HCT116 (cell line): ENCODE results near the gene ADCY10. TPM values are rescaled to one million over a fixed set of nuclear protein-coding genes. Genes with fewer than 3 reads are reported as not detected.
"Not testable (repeated sequence)": the region's sequence is repeated elsewhere in the genome, so short reads cannot be mapped to it uniquely, and the experiment has no call there.

Source experiments
- ATAC-seq: fragments of 200-7000 bp; cut with Tn5 transposase; 2 replicates; pipeline ENCODE4 v1.9.1; 2020; ENCODE audit warnings: mild to moderate bottlenecking, moderate library complexity
- BruUV-seq: library from RNA; stranded (reverse); fragments of 400-500 nt; replicated peaks from 2 replicates; lab custom pipeline; 2021; lab: Mats Ljungman, UMichigan
- CTCF ChIA-PET: fragments of 300-600 bp; sonication (Branson Sonifier 250); formaldehyde crosslinking; loops from one replicate; lab custom pipeline; 2021; ENCODE audit warnings: antibody characterized with exemption; lab: Charles Lee
- POLR2A ChIA-PET: fragments of 300-600, 350-600 bp; sonication (Branson Sonifier 250); formaldehyde crosslinking; loops from one replicate; lab custom pipeline; 2021; ENCODE audit warnings: antibody characterized with exemption; lab: Charles Lee
- RAD21 ChIA-PET, 2 experiments: fragments of 300-600 bp; sonication (Branson Sonifier 250); formaldehyde crosslinking; loops; one replicate each; lab custom pipeline; 2023; ENCODE audit warnings: low total read pairs in 2 of 2; ENCODE audit not compliant: uncharacterized antibody in 2 of 2, unreplicated experiment in 2 of 2, low non-redundant PET in 1 of 2; lab: Charles Lee
- DNase-seq: peaks from one replicate; pipeline ENCODE4 v3.0.0-alpha.2; 2010; ENCODE audit warnings: low read depth, low spot score
- H2AFZ ChIP-seq: fragments of 200-600 bp; shearing (Covaris generic), sonication (generic); 2 replicates; pipeline ENCODE4 v1.6.1; 2017; ENCODE audit warnings: low read depth, mixed run types, mixed read lengths, antibody characterized with exemption, low read length; ENCODE audit not compliant: poor library complexity, severe bottlenecking
- H3K27ac ChIP-seq: 2 replicates; pipeline ENCODE4 v1.5.1; 2012; ENCODE audit warnings: low read depth, low read length
- H3K27me3 ChIP-seq: fragments of 200-600 bp; sonication (generic); 2 replicates; pipeline ENCODE4 v1.6.1; 2016; ENCODE audit warnings: mixed run types, low read length, mixed read lengths; ENCODE audit not compliant: insufficient read depth
- H3K36me3 ChIP-seq, 2 experiments: fragments of 200-500 bp in 1 of 2; fragments of 200-600 bp in 1 of 2; sonication (Bioruptor generic) in 1 of 2; sonication (generic) in 1 of 2; 2 replicates each; pipeline versions ENCODE4 v1.5.1 to v1.6.1; 2014 to 2016; ENCODE audit warnings: low read length in 2 of 2, inconsistent platforms in 1 of 2, mixed read lengths in 1 of 2, mixed run types in 1 of 2; ENCODE audit not compliant: insufficient read depth in 2 of 2, control insufficient read depth in 1 of 2
- H3K4me1 ChIP-seq, 2 experiments: fragments of 200-600 bp in 1 of 2; sonication (generic) in 1 of 2; 2 replicates each; pipeline versions ENCODE4 v1.5.1 to v1.6.1; 2012 to 2017; ENCODE audit warnings: low read length in 2 of 2, inconsistent platforms in 1 of 2, mild to moderate bottlenecking in 1 of 2, mixed read lengths in 1 of 2, mixed run types in 1 of 2, moderate library complexity in 1 of 2; ENCODE audit not compliant: insufficient read depth in 2 of 2, control insufficient read depth in 1 of 2
- H3K4me2 ChIP-seq: fragments of 200-600 bp; sonication (generic); 2 replicates; pipeline ENCODE4 v1.6.1; 2017; ENCODE audit warnings: mixed run types, low read length, mixed read lengths
- H3K4me3 ChIP-seq, 2 experiments: fragments of 200-600 bp in 1 of 2; sonication (generic) in 1 of 2; replicated peaks in 1 of 2; 2 replicates each; pipeline ENCODE4 v1.5.1; 2011 to 2016; ENCODE audit warnings: low read length in 2 of 2, control low read depth in 1 of 2, low read depth in 1 of 2, mild to moderate bottlenecking in 1 of 2, mixed read lengths in 1 of 2, mixed run types in 1 of 2
- H3K79me2 ChIP-seq: fragments of 200-600 bp; sonication (generic); 2 replicates; pipeline ENCODE4 v1.6.1; 2017; ENCODE audit warnings: mild to moderate bottlenecking, mixed run types, low read length, moderate library complexity, mixed read lengths; ENCODE audit not compliant: insufficient read depth
- H3K9ac ChIP-seq: fragments of 200-600 bp; sonication (generic); 2 replicates; pipeline ENCODE4 v1.6.1; 2016; ENCODE audit warnings: low read length, mixed read lengths
- H3K9me2 ChIP-seq: fragments of 200-600 bp; sonication (generic), shearing (Covaris generic); 2 replicates; pipeline ENCODE4 v1.6.1; 2017; ENCODE audit warnings: mixed run types, mild to moderate bottlenecking, moderate library complexity; ENCODE audit not compliant: insufficient read depth
- H3K9me3 ChIP-seq, 2 experiments: fragments of 200-500 bp in 1 of 2; fragments of 200-600 bp in 1 of 2; sonication (Bioruptor generic) in 1 of 2; sonication (generic) in 1 of 2; 2 replicates each; pipeline ENCODE4 v1.6.1; 2014 to 2017; ENCODE audit warnings: low read length in 2 of 2, mixed read lengths in 2 of 2, inconsistent platforms in 1 of 2, low read depth in 1 of 2, mild to moderate bottlenecking in 1 of 2, mixed run types in 1 of 2, moderate library complexity in 1 of 2; ENCODE audit not compliant: control insufficient read depth in 1 of 2, insufficient read depth in 1 of 2
- H4K20me1 ChIP-seq: fragments of 200-600 bp; sonication (generic), shearing (Covaris generic); 2 replicates; pipeline ENCODE4 v1.6.1; 2017; ENCODE audit warnings: mixed run types, mild to moderate bottlenecking, moderate library complexity; ENCODE audit not compliant: insufficient read depth
- CTCF ChIP-seq, 3 experiments: fragments of 200-600 bp in 1 of 3; sonication (generic) in 1 of 3; IDR thresholded peaks in 2 of 3; conservative IDR thresholded peaks in 1 of 3; 2 replicates each; pipeline ENCODE4 v1.5.1; 2012 to 2017; ENCODE audit warnings: low read depth in 2 of 3, low read length in 2 of 3, antibody characterized with exemption in 1 of 3, borderline replicate concordance in 1 of 3, control low read depth in 1 of 3, mild to moderate bottlenecking in 1 of 3, mixed read lengths in 1 of 3, mixed run types in 1 of 3, moderate library complexity in 1 of 3; ENCODE audit not compliant: insufficient read depth in 1 of 3
- EZH2 ChIP-seq: fragments of 200-600 bp; sonication (generic); IDR thresholded peaks from 2 replicates; pipeline ENCODE4 v1.6.1; 2017; ENCODE audit warnings: antibody characterized with exemption, mixed run types
- EZH2phosphoT487 ChIP-seq: fragments of 200-600 bp; IDR thresholded peaks from 2 replicates; pipeline ENCODE4 v1.6.1; 2018; ENCODE audit warnings: antibody characterized with exemption, borderline replicate concordance
- FOSL1 ChIP-seq: IDR thresholded peaks from 2 replicates; pipeline ENCODE4 v1.6.1; 2012; ENCODE audit warnings: low read depth
- JUND ChIP-seq: IDR thresholded peaks from 2 replicates; pipeline ENCODE4 v1.6.1; 2012
- MAX ChIP-seq: IDR thresholded peaks from 2 replicates; pipeline ENCODE4 v1.6.1; 2012
- SIN3A ChIP-seq: IDR thresholded peaks from 2 replicates; pipeline ENCODE4 v1.6.1; 2012; ENCODE audit warnings: low read depth
- SP1 ChIP-seq: IDR thresholded peaks from 2 replicates; pipeline ENCODE4 v1.6.1; 2012; ENCODE audit warnings: low read depth
- SRF ChIP-seq: IDR thresholded peaks from 2 replicates; pipeline ENCODE4 v1.6.1; 2012; ENCODE audit warnings: low read depth
- ZFX ChIP-seq: fragments of 450-650 bp; IDR thresholded peaks from 2 replicates; pipeline ENCODE4 v1.6.1; 2017
- ZNF274 ChIP-seq: fragments of 200-500 bp; sonication (Bioruptor generic); IDR thresholded peaks from 2 replicates; pipeline ENCODE4 v1.6.1; 2014; ENCODE audit warnings: mild to moderate bottlenecking, low read depth, low read length, inconsistent platforms
- intact Hi-C: fragments of 100-400 bp; cut with micrococcal nuclease; formaldehyde crosslinking; loops from 2 replicates; pipeline ENCODE4 v1.10.0; 2022
- total RNA-seq: library from RNA; stranded (reverse); gene quantifications from one replicate; pipeline ENCODE4 v1.2.1, GENCODE V29; 2021; ENCODE audit not compliant: unreplicated experiment

ADCY10 gene
- total RNA-seq, 1 experiment from 2014 or later, result 0.30 TPM

DNA sequence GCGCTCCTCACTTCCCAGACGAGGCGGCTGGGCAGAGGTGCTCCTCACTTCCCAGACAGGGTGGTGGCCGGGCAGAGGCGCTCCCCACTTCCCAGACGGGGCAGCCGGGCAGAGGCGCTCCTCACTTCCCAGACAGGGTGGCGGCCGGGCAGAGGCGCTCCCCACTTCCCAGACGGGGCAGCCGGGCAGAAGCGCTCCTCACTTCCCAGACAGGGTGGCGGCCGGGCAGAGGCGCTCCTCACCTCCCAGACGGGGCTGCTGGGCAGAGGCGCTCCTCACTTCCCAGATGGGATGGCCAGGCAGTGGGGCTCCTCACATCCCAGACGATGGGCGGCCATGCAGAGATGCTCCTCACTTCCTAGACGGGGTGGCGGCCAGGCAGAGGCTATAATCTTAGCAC, 107.7 kb downstream of the ADCY10 start:
- H3K4me2 ChIP-seq, H3K9ac ChIP-seq, H3K9me3 ChIP-seq, H3K36me3 ChIP-seq, intact Hi-C loops, H3K4me1 ChIP-seq, H3K27me3 ChIP-seq, DNase-seq, H2AFZ ChIP-seq, H3K4me3 ChIP-seq, H3K27ac ChIP-seq, CTCF ChIA-PET, H3K9me2 ChIP-seq, H4K20me1 ChIP-seq, RAD21 ChIA-PET, POLR2A ChIA-PET, ATAC-seq, BruUV-seq, H3K79me2 ChIP-seq: not testable (repeated sequence)

DNA sequence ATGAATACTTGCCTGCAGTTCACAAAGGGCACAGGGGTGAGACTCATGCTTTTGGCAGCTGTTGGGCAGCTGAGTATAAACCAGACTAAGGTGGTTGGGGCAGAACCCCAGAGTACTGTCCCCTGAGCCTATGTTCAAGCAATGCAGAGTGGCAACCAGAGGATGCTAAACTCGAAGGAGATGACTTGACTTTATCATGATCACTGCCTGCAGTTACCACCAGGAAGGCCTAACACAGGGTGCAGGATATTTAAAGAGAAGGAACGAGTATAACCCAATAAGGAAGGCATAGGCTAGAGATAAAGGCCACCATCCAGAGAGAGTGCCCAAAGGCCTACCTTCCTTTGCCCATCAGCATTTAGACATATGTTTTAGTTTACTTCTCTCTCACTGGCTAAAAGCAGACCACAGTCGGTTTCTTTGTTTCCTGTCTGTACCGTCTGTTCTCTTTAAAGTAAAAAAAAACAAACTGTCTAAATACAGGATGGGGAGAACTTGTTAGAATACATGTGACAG, 108.8 kb downstream of the ADCY10 start:
- no TSS peak for BruUV-seq
- POLR2A ChIA-PET, result no interaction called here
- no peak for DNase-seq
- Histone ChIP-seq H3K9me3 (no peaks in the 10 kb centered on the region), H3K27ac (no peak overlapping the region), H3K36me3 (no peaks in the 10 kb centered on the region), H3K79me2 (no peaks in the 10 kb centered on the region), H3K4me1 (peaks cover 0 to 7% of the 10 kb centered on the region in 2 experiments; a peak in 2 of 4 replicates), H3K4me2 (no peak overlapping the region), H3K9me2 (no peaks in the 10 kb centered on the region), H4K20me1 (no peaks in the 10 kb centered on the region), H2AFZ (no peak overlapping the region), H3K27me3 (no peaks in the 10 kb centered on the region), H3K4me3 (no peak overlapping the region), H3K9ac (no peak overlapping the region)
- ATAC-seq, result no peak
- TF ChIP-seq MAX (no peak), SRF (no peak), EZH2 (no peak), JUND (no peak), ZNF274 (no peak), EZH2phosphoT487 (no peak), SP1 (no peak), FOSL1 (no peak), SIN3A (no peak), CTCF (IDR thresholded peaks at IDR 0.05 in 2 of 3, conservative IDR thresholded peaks at IDR 0.05 in 1 of 3; ENCODE audit: borderline replicate concordance in 1 of 3, insufficient read depth in 1 of 3, low read depth in 2 of 3, low read length in 2 of 3) (no peak), ZFX (no peak)
- RAD21 ChIA-PET, result no interaction called here
- intact Hi-C loops, result no loop called here
- CTCF ChIA-PET, result no interaction called here
